Testis (tissue), 3 donors: ENCODE data around the gene NEK11. TPM values are rescaled to one million over a fixed set of nuclear protein-coding genes. Genes with fewer than 3 reads are reported as not detected.

Experiments
- DNase-seq: peaks from one replicate; pipeline ENCODE4 v3.0.0-alpha.2; 2019
- H3K27ac ChIP-seq, 2 donors: fragments of 200-600 bp; sonication (generic); one replicate each; pipeline ENCODE4 v1.5.1; 2019
- H3K27me3 ChIP-seq: fragments of 200-600 bp; sonication (generic); one replicate; pipeline ENCODE4 v1.5.1; 2019
- H3K36me3 ChIP-seq: fragments of 200-600 bp; sonication (generic); one replicate; pipeline ENCODE4 v1.5.1; 2017; ENCODE audit warnings: low read depth; ENCODE audit errors: missing control alignments
- H3K4me1 ChIP-seq: fragments of 200-600 bp; sonication (generic); one replicate; pipeline ENCODE4 v1.5.1; 2019
- H3K4me3 ChIP-seq, 2 donors: fragments of 200-600 bp; sonication (generic); one replicate each; pipeline ENCODE4 v1.5.1; 2017 to 2019
- H3K9me3 ChIP-seq: fragments of 200-600 bp; sonication (generic); one replicate; pipeline ENCODE4 v1.5.1; 2017
- CTCF ChIP-seq, 3 experiments: fragments of 450-650 bp in 2 of 3; fragments of 200-600 bp in 1 of 3; sonication (generic) in 1 of 3; IDR thresholded peaks; one replicate each; pipeline ENCODE4 v1.5.1; 2016 to 2019; ENCODE audit warnings: antibody characterized with exemption in 3 of 3, mild to moderate bottlenecking in 2 of 3, moderate library complexity in 1 of 3
- POLR2A ChIP-seq: fragments of 450-650 bp; IDR thresholded peaks from one replicate; pipeline ENCODE4 v1.6.1; 2017; ENCODE audit warnings: antibody characterized with exemption, mild to moderate bottlenecking, moderate library complexity
- WGBS, 2 donors: methylation state at CpG; one replicate each; pipeline ENCODE4 v1.1.5; 2018; 5-methylcytosine and 5-hydroxymethylcytosine counted together
- intact Hi-C: fragments of 100-400 bp; cut with DNase I; formaldehyde crosslinking; loops from one replicate; pipeline ENCODE4 v1.15.1; 2023; ENCODE audit warnings: low total_unique reads
- polyA plus RNA-seq: library from polyadenylated mRNA; stranded (reverse); fragments of 350-450 nt; fragmentation: Illumina TruSeq; extraction: RNeasy Lipid Tissue Mini Kit (QIAGEN cat#74804); gene quantifications from one replicate; pipeline ENCODE4 v1.2.3, GENCODE V29; 2014; ENCODE audit warnings: low read depth, low replicate concordance; ENCODE audit not compliant: insufficient read depth
- total RNA-seq, 2 donors: library from RNA; depleted of rRNA; stranded (reverse); fragments of >200 nt; gene quantifications; one replicate each; pipeline ENCODE4 v1.2.3, GENCODE V29; 2016

NEK11 gene
- total and polyA plus RNA-seq, 3 donors from 2014 or later: 22.4 to 40.9 (median 35.9) TPM

DNA sequence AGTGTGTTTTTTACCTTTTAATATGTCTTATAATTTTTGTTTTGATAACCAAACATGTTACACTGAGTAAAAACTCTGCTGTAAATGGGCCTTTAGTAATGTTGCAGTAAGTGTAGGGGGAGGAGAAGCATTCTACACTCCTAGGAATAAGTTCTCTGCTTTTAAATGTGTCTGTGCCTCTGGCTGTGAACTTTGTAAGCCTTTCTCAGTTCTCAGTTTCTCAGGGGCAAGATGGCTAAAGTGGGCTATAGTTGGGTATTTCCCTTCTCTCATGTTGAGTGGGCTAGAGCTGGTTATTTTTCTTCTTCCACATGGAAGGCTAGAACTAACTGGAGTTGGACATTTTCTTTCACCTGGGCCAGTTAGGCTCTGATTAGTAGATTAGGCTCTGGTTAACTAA, 279.6 kb downstream of the NEK11 start:
- Histone ChIP-seq H3K4me1 (no peaks in the 10 kb centered on the region), H3K4me3 (no peak overlapping the region), H3K27ac (no peak overlapping the region), H3K9me3 (no peaks in the 10 kb centered on the region), H3K27me3 (no peaks in the 10 kb centered on the region), H3K36me3 (no peaks in the 10 kb centered on the region)
- TF ChIP-seq CTCF (IDR thresholded peaks at IDR 0.05) (no peak), POLR2A (no peak)
- intact Hi-C loops: no loop called here
- no peak for DNase-seq

DNA sequence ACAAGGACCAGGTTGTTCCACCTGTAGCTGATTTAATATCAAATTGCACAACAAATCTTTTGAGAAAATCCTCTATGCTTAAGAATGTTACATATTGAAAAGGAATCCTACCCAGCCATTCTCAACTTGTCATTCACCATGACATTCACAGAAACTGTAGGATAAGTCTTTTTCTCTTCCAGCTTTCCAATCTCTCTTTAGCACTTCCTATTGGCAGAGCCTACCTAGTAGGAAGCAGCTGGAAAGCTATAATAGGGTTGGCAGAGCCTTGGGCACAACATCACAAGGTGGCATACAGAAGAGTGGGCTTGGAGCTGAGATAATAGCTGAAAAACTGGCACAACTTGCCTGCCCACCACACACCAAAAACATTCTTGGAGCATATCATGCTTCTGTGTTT, 287.6 kb downstream of the NEK11 start:
- TF ChIP-seq POLR2A: no peak
- no peak for TF ChIP-seq CTCF (IDR thresholded peaks at IDR 0.05)
- Histone ChIP-seq H3K4me1 (no peaks in the 10 kb centered on the region), H3K27ac (no peak overlapping the region), H3K4me3 (no peak overlapping the region), H3K27me3 (no peaks in the 10 kb centered on the region), H3K9me3 (no peaks in the 10 kb centered on the region), H3K36me3 (no peaks in the 10 kb centered on the region)
- DNase-seq: no peak
- intact Hi-C loops: no loop called here

DNA sequence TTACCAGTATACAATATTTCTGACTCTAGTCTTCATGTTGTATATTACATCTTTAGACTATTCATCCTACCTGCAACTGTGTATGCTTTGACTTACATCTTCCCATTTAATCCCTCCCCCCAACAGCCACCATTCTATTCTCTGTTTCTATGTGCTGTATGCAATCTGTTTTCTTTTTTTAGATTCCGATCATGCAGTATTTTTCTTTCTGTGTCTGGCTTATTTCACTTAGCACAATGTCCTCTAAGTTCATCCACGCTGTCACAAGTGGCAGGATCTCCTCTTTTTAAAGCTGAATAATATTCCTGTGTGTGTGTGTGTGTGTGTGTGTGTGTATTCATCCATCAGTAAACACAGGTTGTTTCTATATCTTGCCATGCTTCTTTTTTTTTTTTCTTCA, 288.5 kb downstream of the NEK11 start:
- DNase-seq: no peak
- H3K27ac ChIP-seq: no peak overlapping the region
- H3K27me3 ChIP-seq: no peaks in the 10 kb centered on the region
- WGBS, 2 donors: 96 to 97% methylated on average over 2 of the region's 2 CpGs
- intact Hi-C loops: no loop called here
- H3K4me1 ChIP-seq: no peaks in the 10 kb centered on the region
- no peak overlapping the region for H3K4me3 ChIP-seq
- TF ChIP-seq POLR2A: no peak
- TF ChIP-seq CTCF (IDR thresholded peaks at IDR 0.05): no peak
- no peaks in the 10 kb centered on the region for H3K36me3 ChIP-seq
- no peaks in the 10 kb centered on the region for H3K9me3 ChIP-seq

DNA sequence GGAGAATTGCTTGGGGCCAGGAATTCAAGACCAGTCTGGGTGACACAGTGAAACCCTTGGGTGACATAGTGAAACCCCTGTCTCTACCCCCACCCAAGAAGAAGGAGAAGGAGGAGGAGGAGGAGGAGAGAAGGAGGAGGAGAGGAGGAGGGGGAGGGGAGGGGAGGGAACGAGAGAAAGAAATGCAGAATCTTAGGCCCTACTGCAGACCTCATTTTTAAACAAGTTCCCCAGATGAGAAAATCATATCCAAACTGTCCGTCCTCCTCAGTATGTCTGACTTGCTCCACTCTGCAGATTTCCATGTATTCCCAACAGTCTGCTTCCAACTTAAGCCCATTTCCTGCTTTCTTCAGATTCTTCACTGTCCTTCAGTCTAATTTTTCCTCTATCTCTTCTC, 291.0 kb downstream of the NEK11 start:
- no peak for DNase-seq
- WGBS, 2 donors: 85 to 100% methylated on average over 1 to 2 of the region's 2 CpGs
- Histone ChIP-seq H3K4me1 (no peaks in the 10 kb centered on the region), H3K9me3 (no peaks in the 10 kb centered on the region), H3K27ac (no peak overlapping the region), H3K4me3 (no peak overlapping the region), H3K27me3 (no peaks in the 10 kb centered on the region), H3K36me3 (no peaks in the 10 kb centered on the region)
- intact Hi-C loops: no loop called here
- TF ChIP-seq CTCF (IDR thresholded peaks at IDR 0.05) (no peak), POLR2A (no peak)

GRCh38 chr3:131323014-131323413, 296.3 kb downstream of the NEK11 start:
- no peaks in the 10 kb centered on the region for H3K27me3 ChIP-seq
- no peak overlapping the region for H3K4me3 ChIP-seq
- no peak overlapping the region for H3K27ac ChIP-seq
- no peaks in the 10 kb centered on the region for H3K4me1 ChIP-seq
- TF ChIP-seq POLR2A (no peak), CTCF (IDR thresholded peaks at IDR 0.05) (no peak)
- no peaks in the 10 kb centered on the region for H3K36me3 ChIP-seq
- H3K9me3 ChIP-seq: no peaks in the 10 kb centered on the region
- no peak for DNase-seq
- WGBS, 2 donors: 62 to 78% methylated on average over 3 of the region's 3 CpGs
- intact Hi-C loops: no loop called here
